ENCODE measurements around the gene TPM3. TPM values are rescaled to one million over a fixed set of nuclear protein-coding genes. Genes with fewer than 3 reads are reported as not detected.
"Not testable (repeated sequence)": the region's sequence is repeated elsewhere in the genome, so short reads cannot be mapped to it uniquely, and the experiment has no call there.

The TPM3 gene
- total and polyA plus RNA-seq, 2 donors (not counting 1 experiment from before 2014, with no cell fraction given): 186 to 300 TPM

DNA sequence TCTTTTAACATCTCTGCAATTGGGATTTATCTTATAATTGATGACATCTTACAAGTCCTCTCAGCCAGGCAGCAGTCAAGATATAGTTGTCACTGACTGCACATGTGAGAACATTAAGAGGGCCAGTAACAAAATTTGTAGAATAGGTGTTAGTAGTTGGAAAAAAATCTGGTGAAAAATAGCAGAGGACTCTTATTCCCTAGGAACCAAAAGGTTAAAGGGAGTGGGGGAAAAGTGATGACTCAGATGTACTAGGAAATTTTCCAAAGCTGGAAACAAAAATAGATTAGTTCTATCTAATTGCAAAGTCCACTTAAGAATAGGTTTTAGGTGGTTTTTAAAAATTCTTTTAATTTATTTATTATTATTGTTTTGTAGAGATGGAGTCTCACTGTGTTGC lies 40.6 kb downstream of the TPM3 start:
- Histone ChIP-seq H3K36me3 (replicated peaks in 1 of 2; ENCODE audit: control extremely low read depth in 1 of 2, control insufficient read depth in 1 of 2, extremely low read depth in 1 of 2, insufficient read depth in 2 of 2, low read length in 1 of 2) (peaks cover 0 to 17% of the 10 kb centered on the region in 2 experiments), H3K27ac (ENCODE audit: low read length in 2 of 2) (no peak overlapping the region), H3K4me2 (replicated peaks; ENCODE audit: low read depth, low read length, poor library complexity, severe bottlenecking) (no peak overlapping the region), H4K20me1 (ENCODE audit: control insufficient read depth, insufficient read depth, low read length, poor library complexity, severe bottlenecking) (no peaks in the 10 kb centered on the region), H3K9ac (ENCODE audit: low read length) (no peak overlapping the region), H2AFZ (ENCODE audit: insufficient read depth, low read depth, low read length, poor library complexity, severe bottlenecking) (no peak overlapping the region), H3K79me2 (ENCODE audit: control insufficient read depth, insufficient read depth, low read length) (no peaks in the 10 kb centered on the region), H3K4me1 (ENCODE audit: control insufficient read depth in 2 of 2, insufficient read depth in 2 of 2, low read length in 2 of 2) (no peaks in the 10 kb centered on the region), H3K27me3 (replicated peaks in 1 of 4; ENCODE audit: control extremely low read depth in 1 of 4, control insufficient read depth in 3 of 4, insufficient read depth in 4 of 4, low read length in 3 of 4) (no peaks in the 10 kb centered on the region), H3K4me3 (ENCODE audit: control extremely low read depth in 1 of 5, extremely low read depth in 1 of 5, insufficient read depth in 1 of 5, low read depth in 2 of 5, low read length in 4 of 5) (no peak overlapping the region), H3K9me3 (ENCODE audit: control extremely low read depth in 1 of 3, control insufficient read depth in 2 of 3, insufficient read depth in 1 of 3, low read length in 2 of 3) (no peaks in the 10 kb centered on the region)
- CTCF ChIA-PET: interaction anchor here (1.1 kb wide), 1 partner anchor 165 kb away, joined by 3 read pairs; the partner anchor contains the start of gene RAB13
- H3K4me3 Mint-ChIP-seq: no peak overlapping the region
- no peaks in the 10 kb centered on the region for H3K9me3 Mint-ChIP-seq (ENCODE audit: insufficient read depth)
- POLR2A ChIA-PET: no interaction called here
- no peak overlapping the region for H3K27ac Mint-ChIP-seq
- intact Hi-C loops (cut with micrococcal nuclease): no loop called here
- TF ChIP-seq, protein P1, sequence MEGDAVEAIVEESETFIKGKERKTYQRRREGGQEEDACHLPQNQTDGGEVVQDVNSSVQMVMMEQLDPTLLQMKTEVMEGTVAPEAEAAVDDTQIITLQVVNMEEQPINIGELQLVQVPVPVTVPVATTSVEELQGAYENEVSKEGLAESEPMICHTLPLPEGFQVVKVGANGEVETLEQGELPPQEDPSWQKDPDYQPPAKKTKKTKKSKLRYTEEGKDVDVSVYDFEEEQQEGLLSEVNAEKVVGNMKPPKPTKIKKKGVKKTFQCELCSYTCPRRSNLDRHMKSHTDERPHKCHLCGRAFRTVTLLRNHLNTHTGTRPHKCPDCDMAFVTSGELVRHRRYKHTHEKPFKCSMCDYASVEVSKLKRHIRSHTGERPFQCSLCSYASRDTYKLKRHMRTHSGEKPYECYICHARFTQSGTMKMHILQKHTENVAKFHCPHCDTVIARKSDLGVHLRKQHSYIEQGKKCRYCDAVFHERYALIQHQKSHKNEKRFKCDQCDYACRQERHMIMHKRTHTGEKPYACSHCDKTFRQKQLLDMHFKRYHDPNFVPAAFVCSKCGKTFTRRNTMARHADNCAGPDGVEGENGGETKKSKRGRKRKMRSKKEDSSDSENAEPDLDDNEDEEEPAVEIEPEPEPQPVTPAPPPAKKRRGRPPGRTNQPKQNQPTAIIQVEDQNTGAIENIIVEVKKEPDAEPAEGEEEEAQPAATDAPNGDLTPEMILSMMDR (IDR thresholded peaks at IDR 0.05): no peak
- no peak for TF ChIP-seq EZH2 (IDR thresholded peaks at IDR 0.05; ENCODE audit: borderline replicate concordance, insufficient read depth, low read depth, low read length, poor library complexity, severe bottlenecking)
- peaks cover 3% of the 10 kb centered on the region for H3K4me1 Mint-ChIP-seq
- no peaks in the 10 kb centered on the region for H3K27me3 Mint-ChIP-seq
- DNase-seq (no peak), ATAC-seq (ENCODE audit: low read depth) (no peak)

DNA sequence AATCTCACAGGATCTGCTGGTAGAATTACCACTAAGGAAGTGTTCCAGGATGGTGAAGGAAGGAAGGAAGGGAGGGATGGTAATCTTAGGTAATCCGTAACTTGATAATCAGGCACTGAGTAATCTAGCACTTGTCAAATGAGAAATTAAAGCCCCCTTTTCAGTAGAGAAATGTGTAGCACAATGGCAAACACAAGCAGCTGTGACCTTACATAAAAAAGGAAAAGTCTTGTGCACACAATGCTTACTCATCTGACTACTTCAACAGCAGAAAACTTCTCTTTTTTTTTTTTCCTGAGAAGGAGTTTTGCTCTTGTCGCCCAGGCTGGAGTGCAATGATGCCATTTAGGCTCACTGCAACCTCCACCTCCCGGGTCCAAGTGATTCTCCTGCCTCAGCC lies 43.1 kb downstream of the TPM3 start:
- H3K79me2 ChIP-seq (ENCODE audit: control insufficient read depth, insufficient read depth, low read length): no peaks in the 10 kb centered on the region
- H2AFZ ChIP-seq (ENCODE audit: insufficient read depth, low read depth, low read length, poor library complexity, severe bottlenecking): no peak overlapping the region
- no peaks in the 10 kb centered on the region for H3K27me3 ChIP-seq (replicated peaks in 1 of 4; ENCODE audit: control extremely low read depth in 1 of 4, control insufficient read depth in 3 of 4, insufficient read depth in 4 of 4, low read length in 3 of 4)
- no peak overlapping the region for H3K27ac ChIP-seq (ENCODE audit: low read length in 2 of 2)
- no peak overlapping the region for H3K4me2 ChIP-seq (replicated peaks; ENCODE audit: low read depth, low read length, poor library complexity, severe bottlenecking)
- H3K4me1 ChIP-seq (ENCODE audit: control insufficient read depth in 2 of 2, insufficient read depth in 2 of 2, low read length in 2 of 2): no peaks in the 10 kb centered on the region
- TF ChIP-seq, protein P1 (IDR thresholded peaks at IDR 0.05): no peak
- no peak for TF ChIP-seq EZH2 (IDR thresholded peaks at IDR 0.05; ENCODE audit: borderline replicate concordance, insufficient read depth, low read depth, low read length, poor library complexity, severe bottlenecking)
- no peak overlapping the region for H3K4me3 ChIP-seq (ENCODE audit: control extremely low read depth in 1 of 5, extremely low read depth in 1 of 5, insufficient read depth in 1 of 5, low read depth in 2 of 5, low read length in 4 of 5)
- no peak for DNase-seq
- no peaks in the 10 kb centered on the region for H4K20me1 ChIP-seq (ENCODE audit: control insufficient read depth, insufficient read depth, low read length, poor library complexity, severe bottlenecking)
- Mint-ChIP-seq H3K27me3 (no peaks in the 10 kb centered on the region), H3K27ac (no peak overlapping the region), H3K9me3 (ENCODE audit: insufficient read depth) (no peaks in the 10 kb centered on the region), H3K4me1 (peaks cover 3% of the 10 kb centered on the region), H3K4me3 (no peak overlapping the region)
- CTCF ChIA-PET: no interaction called here
- H3K36me3 ChIP-seq (replicated peaks in 1 of 2; ENCODE audit: control extremely low read depth in 1 of 2, control insufficient read depth in 1 of 2, extremely low read depth in 1 of 2, insufficient read depth in 2 of 2, low read length in 1 of 2): no peaks in the 10 kb centered on the region
- intact Hi-C loops (cut with micrococcal nuclease): no loop called here
- H3K9ac ChIP-seq (ENCODE audit: low read length): no peak overlapping the region
- WGBS (ENCODE audit: insufficient coverage): no CpG with 5 or more reads among the region's 3 CpGs
- ATAC-seq (ENCODE audit: low read depth): no peak
- no peaks in the 10 kb centered on the region for H3K9me3 ChIP-seq (ENCODE audit: control extremely low read depth in 1 of 3, control insufficient read depth in 2 of 3, insufficient read depth in 1 of 3, low read length in 2 of 3)
- POLR2A ChIA-PET: interaction anchor here (0.6 kb wide), 1 partner anchor 506 kb away, joined by 8 read pairs; no protein-coding TSS in a partner anchor

DNA sequence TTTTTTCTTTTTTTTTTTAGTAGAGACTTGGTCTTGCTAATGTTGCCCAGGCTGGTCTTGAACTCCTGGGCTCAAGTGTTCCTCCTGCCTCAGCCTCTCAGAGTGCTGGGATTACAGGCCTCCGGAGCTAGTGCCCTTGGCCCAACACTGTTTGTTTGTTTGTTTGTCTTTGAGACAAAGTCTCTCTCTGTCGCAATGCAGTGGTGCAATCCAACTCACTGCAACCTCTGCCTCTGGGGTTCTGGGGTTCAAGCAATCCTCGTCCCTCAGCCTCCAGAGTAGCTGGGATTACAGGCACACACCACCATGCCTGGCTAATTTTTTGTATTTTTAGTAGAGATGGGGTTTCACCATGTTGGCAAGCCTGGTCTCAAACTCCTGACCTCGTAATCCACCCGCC lies 44.4 kb downstream of the TPM3 start:
- H3K4me3 Mint-ChIP-seq; H3K4me1 ChIP-seq (ENCODE audit: control insufficient read depth in 2 of 2, insufficient read depth in 2 of 2, low read length in 2 of 2); H3K4me2 ChIP-seq (replicated peaks; ENCODE audit: low read depth, low read length, poor library complexity, severe bottlenecking); H3K4me3 ChIP-seq (ENCODE audit: control extremely low read depth in 1 of 5, extremely low read depth in 1 of 5, insufficient read depth in 1 of 5, low read depth in 2 of 5, low read length in 4 of 5); H3K27me3 ChIP-seq (replicated peaks in 1 of 4; ENCODE audit: control extremely low read depth in 1 of 4, control insufficient read depth in 3 of 4, insufficient read depth in 4 of 4, low read length in 3 of 4); H3K4me1 Mint-ChIP-seq; H3K9ac ChIP-seq (ENCODE audit: low read length); DNase-seq; H3K27ac Mint-ChIP-seq; ATAC-seq (ENCODE audit: low read depth); H3K9me3 Mint-ChIP-seq (ENCODE audit: insufficient read depth); CTCF ChIA-PET; H3K9me3 ChIP-seq (ENCODE audit: control extremely low read depth in 1 of 3, control insufficient read depth in 2 of 3, insufficient read depth in 1 of 3, low read length in 2 of 3); H3K27ac ChIP-seq (ENCODE audit: low read length in 2 of 2); POLR2A ChIA-PET; H3K79me2 ChIP-seq (ENCODE audit: control insufficient read depth, insufficient read depth, low read length); intact Hi-C loops (cut with micrococcal nuclease); H3K36me3 ChIP-seq (replicated peaks in 1 of 2; ENCODE audit: control extremely low read depth in 1 of 2, control insufficient read depth in 1 of 2, extremely low read depth in 1 of 2, insufficient read depth in 2 of 2, low read length in 1 of 2); H4K20me1 ChIP-seq (ENCODE audit: control insufficient read depth, insufficient read depth, low read length, poor library complexity, severe bottlenecking); H3K27me3 Mint-ChIP-seq; H2AFZ ChIP-seq (ENCODE audit: insufficient read depth, low read depth, low read length, poor library complexity, severe bottlenecking): not testable (repeated sequence)
- WGBS (ENCODE audit: insufficient coverage): 100% methylated on average over 4 of the region's 5 CpGs
